Activated CD8-positive, alpha-beta memory T cell treated with anti-CD3 and anti-CD28 coated beads, Interleukin-2, amount 50 U/mL, for 24 hours (primary cell): Measurements from ENCODE around the gene ZDHHC3.

Experiments
- DNase-seq: peaks from one replicate; pipeline ENCODE4 v3.0.0-alpha.2; 2020; ENCODE audit errors: extremely low read depth

Gene ZDHHC3

GRCh38 chr3:44893097-44893496, 82.9 kb downstream of the ZDHHC3 start:
- DNase-seq: no peak

GRCh38 chr3:44892689-44893088, 83.3 kb downstream of the ZDHHC3 start:
- DNase-seq: no peak

GRCh38 chr3:44890852-44891251, 85.1 kb downstream of the ZDHHC3 start:
- no peak for DNase-seq

GRCh38 chr3:44890258-44890657, 85.7 kb downstream of the ZDHHC3 start:
- DNase-seq: no peak

- no peak for DNase-seq
These were observed 88.9 kb downstream of the ZDHHC3 start for GRCh38 chr3:44887101-44887500.

DNA sequence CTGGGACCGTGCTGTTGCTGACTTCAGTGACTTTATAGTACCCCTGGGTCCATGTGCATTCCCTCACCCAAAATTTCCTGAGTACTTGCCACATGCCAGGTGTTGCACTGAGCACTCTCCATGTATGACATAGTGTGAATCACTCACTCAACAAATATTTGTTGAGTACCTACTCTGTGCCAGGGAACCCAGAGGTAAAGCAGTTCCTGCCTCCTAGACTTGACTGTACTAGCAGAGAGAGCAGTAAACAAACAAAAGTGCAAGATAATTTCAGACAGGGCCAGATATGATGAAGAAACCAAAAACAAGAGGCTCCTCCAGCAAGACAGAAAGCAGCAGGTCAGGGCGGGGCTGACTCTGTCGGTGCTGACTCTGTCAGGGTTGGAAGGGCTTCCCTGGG, 89.4 kb downstream of the ZDHHC3 start:
- DNase-seq: no peak

GRCh38 chr3:44885618-44886017, 90.4 kb downstream of the ZDHHC3 start:
- no peak for DNase-seq

DNA sequence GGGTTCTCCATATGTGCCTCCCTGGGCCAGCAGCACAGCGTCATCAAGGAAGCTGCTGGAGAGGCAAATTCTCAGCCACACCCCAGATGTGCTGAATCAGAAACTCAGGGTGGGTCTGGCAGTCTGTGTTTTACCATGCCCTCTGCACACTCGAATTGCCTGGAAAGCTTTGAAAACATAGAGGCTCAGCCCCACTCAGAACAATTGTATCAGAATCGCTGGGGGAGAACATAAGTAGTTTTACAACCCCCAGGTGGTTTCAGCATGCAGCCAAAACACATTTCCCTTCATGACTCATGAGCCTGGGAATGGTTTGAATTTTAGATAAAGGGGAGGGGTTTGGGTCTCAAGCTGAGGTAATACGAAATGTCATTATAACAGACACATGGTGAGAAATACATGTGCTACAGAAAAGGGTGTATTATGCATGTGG, 92.0 kb downstream of the ZDHHC3 start:
- DNase-seq: no peak

GRCh38 chr3:44883213-44883955, 92.6 kb downstream of the ZDHHC3 start:
- DNase-seq: no peak

DNA sequence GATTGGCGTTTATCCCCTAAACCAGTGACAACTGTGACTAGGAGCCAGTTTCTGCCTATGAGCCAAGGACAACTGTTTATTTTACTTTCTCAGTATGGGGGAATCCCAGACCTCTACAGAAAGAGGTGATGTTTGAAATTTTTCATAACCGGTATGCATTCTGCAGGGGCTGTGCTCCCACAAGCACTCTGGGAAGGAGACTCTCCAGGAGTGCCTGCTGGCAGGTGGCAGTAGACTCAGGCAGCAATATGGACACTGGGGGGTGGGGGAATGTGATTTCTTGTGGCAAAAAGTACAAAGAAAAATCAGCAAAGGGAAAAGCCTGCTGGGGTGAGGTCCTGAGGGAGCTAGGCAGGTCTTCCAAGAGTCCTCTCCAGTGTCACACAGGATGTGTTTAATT, 95.7 kb downstream of the ZDHHC3 start:
- no peak for DNase-seq

DNA sequence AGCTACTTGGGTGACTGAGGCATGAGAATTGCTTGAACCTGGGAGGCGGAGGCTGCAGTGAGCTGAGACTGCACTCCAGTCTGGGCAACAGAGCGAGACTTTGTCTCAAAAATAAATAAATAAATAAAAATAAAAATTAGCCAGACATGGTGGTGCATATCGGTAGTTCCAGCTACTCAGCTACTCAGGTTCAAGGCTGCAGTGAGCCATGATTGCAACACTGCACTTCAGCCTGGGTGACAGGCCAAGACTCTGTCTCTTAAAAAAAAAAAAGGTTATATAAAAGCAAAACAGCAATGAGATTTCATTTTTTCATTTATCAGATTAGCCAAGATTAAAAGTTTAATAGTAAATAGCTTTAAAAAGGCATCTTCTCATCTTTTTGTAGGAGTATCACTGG, 98.6 kb downstream of the ZDHHC3 start:
- DNase-seq: no peak

DNA sequence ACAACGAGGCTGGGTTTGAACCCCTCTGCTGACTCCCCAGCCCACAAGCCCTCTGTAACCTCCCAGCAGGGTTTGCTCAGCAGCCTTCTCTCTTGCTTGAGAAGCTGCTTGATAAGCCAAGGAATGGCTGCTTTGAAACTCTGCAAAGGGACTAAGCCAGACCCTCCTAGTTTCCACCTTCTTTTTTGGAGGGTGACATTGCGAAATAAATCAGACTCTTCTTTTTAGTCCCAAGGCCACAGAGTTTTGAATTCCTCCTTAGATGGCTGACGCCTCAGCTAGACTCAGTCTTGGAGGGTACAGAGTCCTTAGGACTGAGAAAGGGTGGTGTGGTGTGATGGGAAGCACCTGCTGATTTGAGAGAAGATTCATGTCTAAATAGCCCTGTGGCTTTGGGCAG, 100.4 kb downstream of the ZDHHC3 start:
- DNase-seq: no peak
